H1 (cell line): Measurements from ENCODE around the gene RUSF1. TPM values are rescaled to one million over a fixed set of nuclear protein-coding genes. Genes with fewer than 3 reads are reported as not detected.

Source experiments
- CHD2 ChIP-seq: IDR thresholded peaks from 2 replicates; pipeline ENCODE4 v1.6.1; 2012; ENCODE audit warnings: low read length, improper control_type of control experiment
- CTBP2 ChIP-seq: IDR thresholded peaks from 2 replicates; pipeline ENCODE4 v1.7.0; 2011; ENCODE audit warnings: borderline replicate concordance, mild to moderate bottlenecking, moderate library complexity, mixed read lengths, low read length; ENCODE audit not compliant: insufficient read depth, insufficient read length
- POLR2A ChIP-seq, 2 experiments: IDR thresholded peaks; 1 replicate in 1 of 2; 2 replicates in 1 of 2; pipeline ENCODE4 v1.6.1; 2011; ENCODE audit warnings: low read depth in 2 of 2, low read length in 2 of 2, mild to moderate bottlenecking in 2 of 2; ENCODE audit errors: control extremely low read depth in 1 of 2
- RAD21 ChIP-seq, 2 experiments: IDR thresholded peaks in 1 of 2; conservative IDR thresholded peaks in 1 of 2; 2 replicates each; pipeline ENCODE4 v1.6.1; 2011; ENCODE audit warnings: low read depth in 2 of 2, low read length in 2 of 2, improper control_type of control experiment in 1 of 2, inconsistent platforms in 1 of 2, mild to moderate bottlenecking in 1 of 2, moderate library complexity in 1 of 2
- YY1 ChIP-seq: IDR thresholded peaks from 2 replicates; pipeline ENCODE4 v1.6.1; 2011; ENCODE audit warnings: low read depth, mild to moderate bottlenecking, low read length
- polyA plus RNA-seq, 7 experiments: library from polyadenylated mRNA; depleted of rRNA in 3 of 7; stranded (reverse) in 5 of 7; unstranded in 2 of 7; fragments of >200 nt in 5 of 7; fragments of 200-250 nt in 2 of 7; gene quantifications; 1 replicate in 5 of 7; 2 replicates in 1 of 7; 4 replicates in 1 of 7; pipeline versions ENCODE4 v1.2.1 to v1.2.3, GENCODE V29; 2011 to 2013; ENCODE audit warnings: missing spikeins in 2 of 7, mixed read lengths in 2 of 7
- total RNA-seq: library from RNA; stranded (reverse); fragmentation: NEBNext Ultra II Directional; extraction: Animal tissue kit (Norgen Biotek cat#: 25700); gene quantifications from 2 replicates; pipeline ENCODE4 v1.2.1, GENCODE V29; 2021
- TF ChIP-seq, protein P1 (sequence below): fragments of 300-600 bp; sonication (generic); IDR thresholded peaks from 2 replicates; pipeline ENCODE4 v1.7.1; 2012; ENCODE audit warnings: low read length, moderate library complexity, mild to moderate bottlenecking, inconsistent platforms; ENCODE audit not compliant: insufficient replicate concordance
- TF ChIP-seq, protein P2 (sequence below): IDR thresholded peaks from 2 replicates; pipeline ENCODE4 v1.6.1; 2012; ENCODE audit warnings: inconsistent platforms
- TF ChIP-seq, protein P3 (sequence below): IDR thresholded peaks from 2 replicates; pipeline ENCODE4 v1.6.1; 2012; ENCODE audit warnings: inconsistent platforms

RUSF1 gene
- total and polyA plus RNA-seq, 2 of the 8 experiments (the other 6 are each of a cell fraction or from before 2014, with no cell fraction given): 22.5 to 33.7 TPM

DNA sequence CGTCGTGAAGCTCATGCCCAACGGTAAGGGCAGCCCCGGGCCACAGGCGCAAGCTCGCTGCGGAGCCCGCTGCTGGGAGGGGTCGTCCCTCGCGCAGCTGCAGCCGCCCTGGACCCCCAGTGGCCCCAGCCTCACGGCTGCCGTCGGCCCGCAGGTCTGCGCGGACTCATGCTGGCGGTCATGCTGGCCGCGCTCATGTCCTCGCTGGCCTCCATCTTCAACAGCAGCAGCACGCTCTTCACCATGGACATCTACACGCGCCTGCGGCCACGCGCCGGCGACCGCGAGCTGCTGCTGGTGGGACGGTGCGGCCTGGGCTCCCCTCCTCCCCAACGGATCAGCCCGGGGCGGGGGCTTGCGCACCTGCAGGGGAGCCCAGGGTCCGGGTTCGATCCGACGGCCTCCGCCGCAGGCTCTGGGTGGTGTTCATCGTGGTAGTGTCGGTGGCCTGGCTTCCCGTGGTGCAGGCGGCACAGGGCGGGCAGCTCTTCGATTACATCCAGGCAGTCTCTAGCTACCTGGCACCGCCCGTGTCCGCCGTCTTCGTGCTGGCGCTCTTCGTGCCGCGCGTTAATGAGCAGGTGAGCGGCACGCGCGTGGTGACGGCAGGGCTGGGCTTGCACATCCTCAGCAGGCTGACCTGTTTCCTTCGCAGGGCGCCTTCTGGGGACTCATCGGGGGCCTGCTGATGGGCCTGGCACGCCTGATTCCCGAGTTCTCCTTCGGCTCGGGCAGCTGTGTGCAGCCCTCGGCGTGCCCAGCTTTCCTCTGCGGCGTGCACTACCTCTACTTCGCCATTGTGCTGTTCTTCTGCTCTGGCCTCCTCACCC lies 19.5 kb downstream of the RUSF1 start (continued):
- TF ChIP-seq, protein P1, sequence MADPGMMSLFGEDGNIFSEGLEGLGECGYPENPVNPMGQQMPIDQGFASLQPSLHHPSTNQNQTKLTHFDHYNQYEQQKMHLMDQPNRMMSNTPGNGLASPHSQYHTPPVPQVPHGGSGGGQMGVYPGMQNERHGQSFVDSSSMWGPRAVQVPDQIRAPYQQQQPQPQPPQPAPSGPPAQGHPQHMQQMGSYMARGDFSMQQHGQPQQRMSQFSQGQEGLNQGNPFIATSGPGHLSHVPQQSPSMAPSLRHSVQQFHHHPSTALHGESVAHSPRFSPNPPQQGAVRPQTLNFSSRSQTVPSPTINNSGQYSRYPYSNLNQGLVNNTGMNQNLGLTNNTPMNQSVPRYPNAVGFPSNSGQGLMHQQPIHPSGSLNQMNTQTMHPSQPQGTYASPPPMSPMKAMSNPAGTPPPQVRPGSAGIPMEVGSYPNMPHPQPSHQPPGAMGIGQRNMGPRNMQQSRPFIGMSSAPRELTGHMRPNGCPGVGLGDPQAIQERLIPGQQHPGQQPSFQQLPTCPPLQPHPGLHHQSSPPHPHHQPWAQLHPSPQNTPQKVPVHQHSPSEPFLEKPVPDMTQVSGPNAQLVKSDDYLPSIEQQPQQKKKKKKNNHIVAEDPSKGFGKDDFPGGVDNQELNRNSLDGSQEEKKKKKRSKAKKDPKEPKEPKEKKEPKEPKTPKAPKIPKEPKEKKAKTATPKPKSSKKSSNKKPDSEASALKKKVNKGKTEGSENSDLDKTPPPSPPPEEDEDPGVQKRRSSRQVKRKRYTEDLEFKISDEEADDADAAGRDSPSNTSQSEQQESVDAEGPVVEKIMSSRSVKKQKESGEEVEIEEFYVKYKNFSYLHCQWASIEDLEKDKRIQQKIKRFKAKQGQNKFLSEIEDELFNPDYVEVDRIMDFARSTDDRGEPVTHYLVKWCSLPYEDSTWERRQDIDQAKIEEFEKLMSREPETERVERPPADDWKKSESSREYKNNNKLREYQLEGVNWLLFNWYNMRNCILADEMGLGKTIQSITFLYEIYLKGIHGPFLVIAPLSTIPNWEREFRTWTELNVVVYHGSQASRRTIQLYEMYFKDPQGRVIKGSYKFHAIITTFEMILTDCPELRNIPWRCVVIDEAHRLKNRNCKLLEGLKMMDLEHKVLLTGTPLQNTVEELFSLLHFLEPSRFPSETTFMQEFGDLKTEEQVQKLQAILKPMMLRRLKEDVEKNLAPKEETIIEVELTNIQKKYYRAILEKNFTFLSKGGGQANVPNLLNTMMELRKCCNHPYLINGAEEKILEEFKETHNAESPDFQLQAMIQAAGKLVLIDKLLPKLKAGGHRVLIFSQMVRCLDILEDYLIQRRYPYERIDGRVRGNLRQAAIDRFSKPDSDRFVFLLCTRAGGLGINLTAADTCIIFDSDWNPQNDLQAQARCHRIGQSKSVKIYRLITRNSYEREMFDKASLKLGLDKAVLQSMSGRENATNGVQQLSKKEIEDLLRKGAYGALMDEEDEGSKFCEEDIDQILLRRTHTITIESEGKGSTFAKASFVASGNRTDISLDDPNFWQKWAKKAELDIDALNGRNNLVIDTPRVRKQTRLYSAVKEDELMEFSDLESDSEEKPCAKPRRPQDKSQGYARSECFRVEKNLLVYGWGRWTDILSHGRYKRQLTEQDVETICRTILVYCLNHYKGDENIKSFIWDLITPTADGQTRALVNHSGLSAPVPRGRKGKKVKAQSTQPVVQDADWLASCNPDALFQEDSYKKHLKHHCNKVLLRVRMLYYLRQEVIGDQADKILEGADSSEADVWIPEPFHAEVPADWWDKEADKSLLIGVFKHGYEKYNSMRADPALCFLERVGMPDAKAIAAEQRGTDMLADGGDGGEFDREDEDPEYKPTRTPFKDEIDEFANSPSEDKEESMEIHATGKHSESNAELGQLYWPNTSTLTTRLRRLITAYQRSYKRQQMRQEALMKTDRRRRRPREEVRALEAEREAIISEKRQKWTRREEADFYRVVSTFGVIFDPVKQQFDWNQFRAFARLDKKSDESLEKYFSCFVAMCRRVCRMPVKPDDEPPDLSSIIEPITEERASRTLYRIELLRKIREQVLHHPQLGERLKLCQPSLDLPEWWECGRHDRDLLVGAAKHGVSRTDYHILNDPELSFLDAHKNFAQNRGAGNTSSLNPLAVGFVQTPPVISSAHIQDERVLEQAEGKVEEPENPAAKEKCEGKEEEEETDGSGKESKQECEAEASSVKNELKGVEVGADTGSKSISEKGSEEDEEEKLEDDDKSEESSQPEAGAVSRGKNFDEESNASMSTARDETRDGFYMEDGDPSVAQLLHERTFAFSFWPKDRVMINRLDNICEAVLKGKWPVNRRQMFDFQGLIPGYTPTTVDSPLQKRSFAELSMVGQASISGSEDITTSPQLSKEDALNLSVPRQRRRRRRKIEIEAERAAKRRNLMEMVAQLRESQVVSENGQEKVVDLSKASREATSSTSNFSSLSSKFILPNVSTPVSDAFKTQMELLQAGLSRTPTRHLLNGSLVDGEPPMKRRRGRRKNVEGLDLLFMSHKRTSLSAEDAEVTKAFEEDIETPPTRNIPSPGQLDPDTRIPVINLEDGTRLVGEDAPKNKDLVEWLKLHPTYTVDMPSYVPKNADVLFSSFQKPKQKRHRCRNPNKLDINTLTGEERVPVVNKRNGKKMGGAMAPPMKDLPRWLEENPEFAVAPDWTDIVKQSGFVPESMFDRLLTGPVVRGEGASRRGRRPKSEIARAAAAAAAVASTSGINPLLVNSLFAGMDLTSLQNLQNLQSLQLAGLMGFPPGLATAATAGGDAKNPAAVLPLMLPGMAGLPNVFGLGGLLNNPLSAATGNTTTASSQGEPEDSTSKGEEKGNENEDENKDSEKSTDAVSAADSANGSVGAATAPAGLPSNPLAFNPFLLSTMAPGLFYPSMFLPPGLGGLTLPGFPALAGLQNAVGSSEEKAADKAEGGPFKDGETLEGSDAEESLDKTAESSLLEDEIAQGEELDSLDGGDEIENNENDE: no peak
- TF ChIP-seq, protein P2, sequence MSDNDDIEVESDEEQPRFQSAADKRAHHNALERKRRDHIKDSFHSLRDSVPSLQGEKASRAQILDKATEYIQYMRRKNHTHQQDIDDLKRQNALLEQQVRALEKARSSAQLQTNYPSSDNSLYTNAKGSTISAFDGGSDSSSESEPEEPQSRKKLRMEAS: peak; percentile 68
- TF ChIP-seq RAD21 (IDR thresholded peaks at IDR 0.05 in 1 of 2, conservative IDR thresholded peaks at IDR 0.05 in 1 of 2; ENCODE audit: low read depth in 2 of 2, low read length in 2 of 2) (peak; percentile 24 to 28; a peak in 3 of 4 replicates), POLR2A (IDR thresholded peaks at IDR 0.05; ENCODE audit: control extremely low read depth in 1 of 2, low read depth in 2 of 2, low read length in 2 of 2) (peak in 1 of 2 experiments; percentile 13; a peak in 1 of 3 replicates), YY1 (peak; percentile 41; the same call in 1 of the 2 replicates), CTBP2 (no peak), CHD2 (peak; percentile 12; the same call in 1 of the 2 replicates)
- TF ChIP-seq, protein P3, sequence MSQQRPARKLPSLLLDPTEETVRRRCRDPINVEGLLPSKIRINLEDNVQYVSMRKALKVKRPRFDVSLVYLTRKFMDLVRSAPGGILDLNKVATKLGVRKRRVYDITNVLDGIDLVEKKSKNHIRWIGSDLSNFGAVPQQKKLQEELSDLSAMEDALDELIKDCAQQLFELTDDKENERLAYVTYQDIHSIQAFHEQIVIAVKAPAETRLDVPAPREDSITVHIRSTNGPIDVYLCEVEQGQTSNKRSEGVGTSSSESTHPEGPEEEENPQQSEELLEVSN: peak; percentile 43; the same call in 1 of the 2 replicates
